K562 (cell line): ENCODE data around the gene UPK2. TPM values are rescaled to one million over a fixed set of nuclear protein-coding genes. Genes with fewer than 3 reads are reported as not detected.
A peak's percentile ranks its signal among the peaks of the same experiment; 100 is the strongest.

ENCODE experiments used
- BMI1 ChIP-seq: fragments of 150-350 bp; IDR thresholded peaks from 2 replicates; pipeline ENCODE4 v1.6.1; 2014; ENCODE audit warnings: low read length
- FOXJ2 ChIP-seq: fragments of 200-800 bp; sonication (Bioruptor generic); IDR thresholded peaks from 2 replicates; pipeline ENCODE4 v1.6.1; 2016; ENCODE audit warnings: missing genetic modification characterization, missing compliant biosample characterization
- GABPB1 ChIP-seq: sonication (generic); formaldehyde crosslinking; IDR thresholded peaks from 2 replicates; pipeline ENCODE4 v1.8.0; 2022; ENCODE audit warnings: mild to moderate bottlenecking, missing genetic modification reagents
- GTF2F1 ChIP-seq: IDR thresholded peaks from 2 replicates; pipeline ENCODE4 v1.6.1; 2011; ENCODE audit warnings: low read depth, low read length, improper control_type of control experiment
- HES1 ChIP-seq: fragments of 450-650 bp; IDR thresholded peaks from 2 replicates; pipeline ENCODE4 v1.6.1; 2016; ENCODE audit warnings: low read depth, mild to moderate bottlenecking, moderate library complexity
- HEY1 ChIP-seq: fragments of 250-450 bp; sonication (Bioruptor Pico); IDR thresholded peaks from 2 replicates; pipeline ENCODE4 v1.5.0; 2020; ENCODE audit warnings: mild to moderate bottlenecking, moderate library complexity, borderline replicate concordance
- KDM2B ChIP-seq: fragments of 250-450 bp; sonication (Bioruptor Pico); IDR thresholded peaks from 2 replicates; pipeline ENCODE4 v1.8.0; 2021; ENCODE audit warnings: mild to moderate bottlenecking, moderate library complexity
- LEF1 ChIP-seq: fragments of 450-650 bp; IDR thresholded peaks from 2 replicates; pipeline ENCODE4 v1.6.1; 2016; ENCODE audit warnings: mild to moderate bottlenecking
- MAZ ChIP-seq, 2 experiments: fragments of 450-650 bp in 1 of 2; sonication (generic) in 1 of 2; formaldehyde crosslinking; IDR thresholded peaks in 1 of 2; conservative IDR thresholded peaks in 1 of 2; 2 replicates each; pipeline versions ENCODE4 v1.4.0 to v1.5.0; 2020; ENCODE audit warnings: mild to moderate bottlenecking in 1 of 2, missing genetic modification reagents in 1 of 2
- PPARD ChIP-seq: fragments of 250-450 bp; sonication (Bioruptor Pico); IDR thresholded peaks from 2 replicates; pipeline ENCODE4 v1.8.0; 2022; ENCODE audit warnings: inconsistent platforms, mild to moderate bottlenecking, moderate library complexity
- RCOR1 ChIP-seq, 2 experiments: IDR thresholded peaks; 2 replicates each; pipeline ENCODE4 v1.6.1; 2012; ENCODE audit warnings: low read depth in 2 of 2, low read length in 2 of 2, borderline replicate concordance in 1 of 2, improper control_type of control experiment in 1 of 2
- SAFB2 ChIP-seq: fragments of 200-400 bp; formaldehyde crosslinking; IDR thresholded peaks from 2 replicates; pipeline ENCODE4 v1.6.1; 2018; ENCODE audit warnings: borderline replicate concordance, low read length, low read depth, moderate library complexity; ENCODE audit not compliant: severe bottlenecking
- SAP30 ChIP-seq: fragments of 200-600 bp; sonication (generic); IDR thresholded peaks from 2 replicates; pipeline ENCODE4 v1.6.1; 2012; ENCODE audit warnings: borderline replicate concordance, low read depth, mild to moderate bottlenecking, moderate library complexity, low read length, control low read depth, inconsistent platforms; ENCODE audit not compliant: insufficient read depth, poor library complexity, severe bottlenecking
- SIX5 ChIP-seq, 2 experiments: IDR thresholded peaks; 2 replicates each; pipeline ENCODE4 v1.6.1; 2011; ENCODE audit warnings: low read length in 2 of 2, borderline replicate concordance in 1 of 2, low read depth in 1 of 2, mild to moderate bottlenecking in 1 of 2, moderate library complexity in 1 of 2; ENCODE audit not compliant: insufficient read depth in 1 of 2
- SPI1 ChIP-seq: IDR thresholded peaks from 2 replicates; pipeline ENCODE4 v1.6.1; 2011; ENCODE audit warnings: low read depth, low read length, control low read depth, borderline replicate concordance
- TAF15 ChIP-seq: fragments of 200-400 bp; formaldehyde crosslinking; IDR thresholded peaks from 2 replicates; pipeline ENCODE4 v1.6.1; 2017; ENCODE audit warnings: mild to moderate bottlenecking, low read depth, low read length, moderate library complexity
- TCF3 ChIP-seq: sonication (generic); formaldehyde crosslinking; IDR thresholded peaks from 2 replicates; pipeline ENCODE4 v1.4.0; 2020; ENCODE audit warnings: mild to moderate bottlenecking, missing genetic modification reagents
- U2AF2 ChIP-seq: fragments of 200-400 bp; formaldehyde crosslinking; optimal IDR thresholded peaks from 2 replicates; pipeline ENCODE3; 2017; ENCODE audit warnings: low read depth, mild to moderate bottlenecking, low read length
- ZNF507 ChIP-seq: conservative IDR thresholded peaks from 2 replicates; pipeline ENCODE4 v1.6.1; 2017; ENCODE audit warnings: missing genetic modification characterization, missing compliant biosample characterization
- ZNF57 ChIP-seq: fragments of 450-650 bp; formaldehyde crosslinking; IDR thresholded peaks from 2 replicates; pipeline ENCODE4 v1.4.0; 2020; ENCODE audit warnings: mild to moderate bottlenecking, moderate library complexity
- ZNF785 ChIP-seq: fragments of 250-450 bp; sonication (Bioruptor Pico); IDR thresholded peaks from 2 replicates; pipeline ENCODE4 v1.4.0; 2020; ENCODE audit warnings: mild to moderate bottlenecking
- ZSCAN32 ChIP-seq: fragments of 450-650 bp; formaldehyde crosslinking; IDR thresholded peaks from 2 replicates; pipeline ENCODE4 v1.4.0; 2020; ENCODE audit warnings: mild to moderate bottlenecking, moderate library complexity
- polyA plus RNA-seq, 8 experiments: library from polyadenylated mRNA; depleted of rRNA in 4 of 8; stranded (reverse) in 5 of 8; unstranded in 3 of 8; fragments of >200 nt; fragmentation: Nextera tagmentation in 2 of 8; fragmentation: Illumina TruSeq in 1 of 8; extraction: Ambion mirVana in 2 of 8; extraction: Trizol in 1 of 8; gene quantifications; 2 replicates each; pipeline versions ENCODE4 v1.2.1 to v1.2.3, GENCODE V29; 2011 to 2014; ENCODE audit warnings: inconsistent platforms in 1 of 8, missing spikeins in 1 of 8
- total RNA-seq, 7 experiments: library from RNA; depleted of rRNA in 6 of 7; stranded (reverse); fragments of >200 nt in 6 of 7; fragmentation: Illumina TruSeq in 2 of 7; extraction: Trizol in 2 of 7; gene quantifications; 2 replicates each; pipeline versions ENCODE4 v1.2.1 to v1.2.3, GENCODE V29; 2011 to 2021; ENCODE audit warnings: low replicate concordance in 1 of 7
- TF ChIP-seq, protein P1 (sequence below): fragments of 250-450 bp; sonication (Bioruptor Pico); IDR thresholded peaks from 2 replicates; pipeline ENCODE4 v1.5.0; 2021
- TF ChIP-seq, protein P2 (sequence below): fragments of 450-650 bp; formaldehyde crosslinking; IDR thresholded peaks from 2 replicates; pipeline ENCODE4 v1.4.0; 2020; ENCODE audit warnings: mild to moderate bottlenecking, mixed read lengths
- TF ChIP-seq, protein P3 (sequence below): sonication (generic); formaldehyde crosslinking; IDR thresholded peaks from 2 replicates; pipeline ENCODE4 v1.8.0; 2022; ENCODE audit warnings: mild to moderate bottlenecking, low read depth, missing genetic modification reagents

UPK2 gene
- total and polyA plus RNA-seq, 9 of the 15 experiments (the other 6 are each of a cell fraction or from before 2014, with no cell fraction given): not detected

- TF ChIP-seq SPI1: no peak
- no peak for TF ChIP-seq TCF3 (CRISPR knock-in tag)
- no peak for TF ChIP-seq TAF15
- TF ChIP-seq U2AF2: no peak
- TF ChIP-seq BMI1: no peak
- TF ChIP-seq GTF2F1: no peak
- no peak for TF ChIP-seq ZNF57 (CRISPR knock-in tag)
- no peak for TF ChIP-seq ZNF507
- TF ChIP-seq, protein P1, sequence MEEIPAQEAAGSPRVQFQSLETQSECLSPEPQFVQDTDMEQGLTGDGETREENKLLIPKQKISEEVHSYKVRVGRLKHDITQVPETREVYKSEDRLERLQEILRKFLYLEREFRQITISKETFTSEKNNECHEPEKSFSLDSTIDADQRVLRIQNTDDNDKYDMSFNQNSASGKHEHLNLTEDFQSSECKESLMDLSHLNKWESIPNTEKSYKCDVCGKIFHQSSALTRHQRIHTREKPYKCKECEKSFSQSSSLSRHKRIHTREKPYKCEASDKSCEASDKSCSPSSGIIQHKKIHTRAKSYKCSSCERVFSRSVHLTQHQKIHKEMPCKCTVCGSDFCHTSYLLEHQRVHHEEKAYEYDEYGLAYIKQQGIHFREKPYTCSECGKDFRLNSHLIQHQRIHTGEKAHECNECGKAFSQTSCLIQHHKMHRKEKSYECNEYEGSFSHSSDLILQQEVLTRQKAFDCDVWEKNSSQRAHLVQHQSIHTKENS (CRISPR knock-in tag): no peak
- TF ChIP-seq SIX5 (IDR thresholded peaks at IDR 0.05; ENCODE audit: borderline replicate concordance in 1 of 2, insufficient read depth in 1 of 2, low read depth in 1 of 2, low read length in 2 of 2): no peak
- no peak for TF ChIP-seq HES1
- no peak for TF ChIP-seq GABPB1 (CRISPR knock-in tag)
- TF ChIP-seq PPARD (CRISPR knock-in tag): no peak
- TF ChIP-seq RCOR1 (IDR thresholded peaks at IDR 0.05; ENCODE audit: borderline replicate concordance in 1 of 2, low read depth in 2 of 2, low read length in 2 of 2): peak in 1 of 2 experiments; percentile 61; a peak in 2 of 4 replicates
- TF ChIP-seq SAFB2: no peak
- TF ChIP-seq MAZ (CRISPR knock-in tag; conservative IDR thresholded peaks at IDR 0.05 in 1 of 2, IDR thresholded peaks at IDR 0.05 in 1 of 2): peak; percentile 67 to 85; a peak in 3 of 4 replicates
- TF ChIP-seq LEF1: peak; percentile 43; the same call in 1 of the 2 replicates
- TF ChIP-seq, protein P2, sequence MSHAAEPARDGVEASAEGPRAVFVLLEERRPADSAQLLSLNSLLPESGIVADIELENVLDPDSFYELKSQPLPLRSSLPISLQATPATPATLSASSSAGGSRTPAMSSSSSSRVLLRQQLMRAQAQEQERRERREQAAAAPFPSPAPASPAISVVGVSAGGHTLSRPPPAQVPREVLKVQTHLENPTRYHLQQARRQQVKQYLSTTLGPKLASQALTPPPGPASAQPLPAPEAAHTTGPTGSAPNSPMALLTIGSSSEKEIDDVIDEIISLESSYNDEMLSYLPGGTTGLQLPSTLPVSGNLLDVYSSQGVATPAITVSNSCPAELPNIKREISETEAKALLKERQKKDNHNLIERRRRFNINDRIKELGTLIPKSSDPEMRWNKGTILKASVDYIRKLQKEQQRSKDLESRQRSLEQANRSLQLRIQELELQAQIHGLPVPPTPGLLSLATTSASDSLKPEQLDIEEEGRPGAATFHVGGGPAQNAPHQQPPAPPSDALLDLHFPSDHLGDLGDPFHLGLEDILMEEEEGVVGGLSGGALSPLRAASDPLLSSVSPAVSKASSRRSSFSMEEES (CRISPR knock-in tag): no peak
- no peak for TF ChIP-seq SAP30
- TF ChIP-seq KDM2B: no peak
- TF ChIP-seq ZSCAN32 (CRISPR knock-in tag): no peak
- 0 out of 2 replicates have a peak, but pooled peaks have one; percentile 51 for TF ChIP-seq HEY1
- no peak for TF ChIP-seq FOXJ2
- TF ChIP-seq, protein P3, sequence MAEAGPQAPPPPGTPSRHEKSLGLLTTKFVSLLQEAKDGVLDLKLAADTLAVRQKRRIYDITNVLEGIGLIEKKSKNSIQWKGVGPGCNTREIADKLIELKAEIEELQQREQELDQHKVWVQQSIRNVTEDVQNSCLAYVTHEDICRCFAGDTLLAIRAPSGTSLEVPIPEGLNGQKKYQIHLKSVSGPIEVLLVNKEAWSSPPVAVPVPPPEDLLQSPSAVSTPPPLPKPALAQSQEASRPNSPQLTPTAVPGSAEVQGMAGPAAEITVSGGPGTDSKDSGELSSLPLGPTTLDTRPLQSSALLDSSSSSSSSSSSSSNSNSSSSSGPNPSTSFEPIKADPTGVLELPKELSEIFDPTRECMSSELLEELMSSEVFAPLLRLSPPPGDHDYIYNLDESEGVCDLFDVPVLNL: no peak
- no peak for TF ChIP-seq ZNF785
Measured at GRCh38 chr11:118930094-118930712, 25.9 kb upstream of the UPK2 start (continued).
